Osteoblast (primary cell): ENCODE data around the gene RPS14. TPM values are rescaled to one million over a fixed set of nuclear protein-coding genes. Genes with fewer than 3 reads are reported as not detected.

Source experiments
- DNase-seq: peaks from one replicate; pipeline ENCODE4 v3.0.0; 2011; ENCODE audit warnings: low spot score, mixed read lengths; ENCODE audit not compliant: insufficient read length; ENCODE audit errors: missing footprints
- H2AFZ ChIP-seq: 2 replicates; pipeline ENCODE4 v1.6.0; 2011; ENCODE audit warnings: mild to moderate bottlenecking, low read length
- H3K27ac ChIP-seq: 2 replicates; pipeline ENCODE4 v1.5.1; 2011; ENCODE audit warnings: mild to moderate bottlenecking, low read depth, low read length, moderate library complexity
- H3K27me3 ChIP-seq: 2 replicates; pipeline ENCODE4 v1.6.0; 2012; ENCODE audit warnings: mild to moderate bottlenecking, control low read depth, inconsistent platforms, low read length, moderate library complexity; ENCODE audit not compliant: insufficient read depth
- H3K36me3 ChIP-seq: 2 replicates; pipeline ENCODE4 v1.5.1; 2011; ENCODE audit warnings: mild to moderate bottlenecking, low read length, control low read depth, moderate library complexity; ENCODE audit not compliant: insufficient read depth
- H3K4me1 ChIP-seq: 2 replicates; pipeline ENCODE4 v1.5.1; 2011; ENCODE audit warnings: mild to moderate bottlenecking, low read length, control low read depth, moderate library complexity; ENCODE audit not compliant: insufficient read depth
- H3K4me2 ChIP-seq: 2 replicates; pipeline ENCODE4 v1.6.0; 2011; ENCODE audit warnings: mild to moderate bottlenecking, low read length; ENCODE audit not compliant: insufficient read depth
- H3K4me3 ChIP-seq: fragments of 200-600 bp; sonication (generic); 3 replicates; pipeline ENCODE4 v1.5.1; 2012; ENCODE audit warnings: mild to moderate bottlenecking, low read length, inconsistent platforms; ENCODE audit not compliant: insufficient read depth
- H3K79me2 ChIP-seq: 2 replicates; pipeline ENCODE4 v1.6.0; 2012; ENCODE audit warnings: mild to moderate bottlenecking, low read length, control low read depth, inconsistent platforms; ENCODE audit not compliant: insufficient read depth
- H3K9me3 ChIP-seq: 2 replicates; pipeline ENCODE4 v1.5.1; 2011; ENCODE audit warnings: low read depth, low read length, control low read depth
- H4K20me1 ChIP-seq: 2 replicates; pipeline ENCODE4 v1.6.0; 2012; ENCODE audit warnings: mild to moderate bottlenecking, low read length, control low read depth; ENCODE audit not compliant: insufficient read depth
- CTCF ChIP-seq: IDR thresholded peaks from 2 replicates; pipeline ENCODE4 v1.5.1; 2011; ENCODE audit warnings: mild to moderate bottlenecking, low read depth, low read length, moderate library complexity; ENCODE audit errors: extremely low read depth
- total RNA-seq: library from RNA; depleted of rRNA; stranded (reverse); fragments of >200 nt; gene quantifications from 2 replicates; pipeline ENCODE4 v1.2.3, GENCODE V29; 2012

Gene RPS14
- total RNA-seq, 1 donor, result 1,720 TPM

- peak overlapping the region; percentile 76 for H3K4me2 ChIP-seq
- H3K9me3 ChIP-seq, result no peaks in the 10 kb centered on the region
- H3K4me3 ChIP-seq, result peak overlapping the region; percentile 96
- peaks cover 29% of the 10 kb centered on the region for H3K36me3 ChIP-seq
- no peak overlapping the region for H2AFZ ChIP-seq
- peak; percentile 95 for DNase-seq
- H3K27ac ChIP-seq, result peak overlapping the region; percentile 91
- TF ChIP-seq CTCF, result no peak
- H3K27me3 ChIP-seq, result no peaks in the 10 kb centered on the region
- peaks cover 84% of the 10 kb centered on the region for H3K79me2 ChIP-seq
- peaks cover 49% of the 10 kb centered on the region for H4K20me1 ChIP-seq
- peaks cover 61% of the 10 kb centered on the region for H3K4me1 ChIP-seq
These were observed 39.2 kb upstream of the RPS14 start for GRCh38 chr5:150488519-150489359.

GRCh38 chr5:150487199-150488061 lies 37.9 kb upstream of the RPS14 start:
- peaks cover 51% of the 10 kb centered on the region for H3K4me1 ChIP-seq
- H3K27me3 ChIP-seq, result no peaks in the 10 kb centered on the region
- H4K20me1 ChIP-seq, result peaks cover 40% of the 10 kb centered on the region
- peak; percentile 86 for DNase-seq
- peak overlapping the region; percentile 96 for H3K4me3 ChIP-seq
- H3K36me3 ChIP-seq, result peaks cover 29% of the 10 kb centered on the region
- H3K9me3 ChIP-seq, result no peaks in the 10 kb centered on the region
- peak overlapping the region; percentile 76 for H3K4me2 ChIP-seq
- H3K79me2 ChIP-seq, result peaks cover 74% of the 10 kb centered on the region
- H2AFZ ChIP-seq, result no peak overlapping the region
- TF ChIP-seq CTCF, result peak; percentile 31
- H3K27ac ChIP-seq, result peak overlapping the region; percentile 91

- H3K36me3 ChIP-seq, result peaks cover 22% of the 10 kb centered on the region
- no peaks in the 10 kb centered on the region for H3K27me3 ChIP-seq
- H3K4me1 ChIP-seq, result peaks cover 43% of the 10 kb centered on the region
- peaks cover 65% of the 10 kb centered on the region for H3K79me2 ChIP-seq
- peak overlapping the region; percentile 76 for H3K4me2 ChIP-seq
- H3K27ac ChIP-seq, result peak overlapping the region; percentile 91
- H4K20me1 ChIP-seq, result peaks cover 32% of the 10 kb centered on the region
- H2AFZ ChIP-seq, result no peak overlapping the region
- peak overlapping the region; percentile 96 for H3K4me3 ChIP-seq
- TF ChIP-seq CTCF, result no peak
- H3K9me3 ChIP-seq, result no peaks in the 10 kb centered on the region
- DNase-seq, result peak; percentile 90
These were observed 37.1 kb upstream of the RPS14 start for GRCh38 chr5:150486402-150487198.
